ENCODE measurements around the gene DOCK6. TPM values are rescaled to one million over a fixed set of nuclear protein-coding genes. Genes with fewer than 3 reads are reported as not detected.
A peak's percentile ranks its signal among the peaks of the same experiment; 100 is the strongest.

DOCK6 gene
- total and polyA plus RNA-seq, 12 donors, result 27.6 to 73.3 (median 40.2) TPM

- ATAC-seq (no peak), DNase-seq (no peak)
- intact Hi-C loops (cut with DNase I), result no loop called here
- Histone ChIP-seq H3K4me1 (peaks cover 0 to 2% (median 0%) of the 10 kb centered on the region in 9 donors), H3K27ac (no peak overlapping the region), H3K36me3 (peaks cover 0 to 100% (median 52%) of the 10 kb centered on the region in 9 donors), H3K4me3 (no peak overlapping the region), H3K27me3 (no peaks in the 10 kb centered on the region), H3K9me3 (peaks cover 0 to 11% (median 0%) of the 10 kb centered on the region in 11 donors)
- no peak for TF ChIP-seq CTCF (IDR thresholded peaks at IDR 0.05)
- WGBS, 2 donors, result 86 to 90% methylated on average over 11 of the region's 11 CpGs
Measured at GRCh38 chr19:11238041-11238440, 24.3 kb downstream of the DOCK6 start.

- 89 to 90% methylated on average over 15 of the region's 15 CpGs for WGBS, 2 donors
- Histone ChIP-seq H3K27me3 (no peaks in the 10 kb centered on the region), H3K4me3 (no peak overlapping the region), H3K36me3 (peaks cover 0 to 100% (median 50%) of the 10 kb centered on the region in 9 donors), H3K27ac (no peak overlapping the region), H3K4me1 (no peaks in the 10 kb centered on the region), H3K9me3 (peaks cover 0 to 11% (median 0%) of the 10 kb centered on the region in 11 donors)
- ATAC-seq, result no peak
- intact Hi-C loops (cut with DNase I), result no loop called here
- DNase-seq, result no peak
- TF ChIP-seq CTCF (IDR thresholded peaks at IDR 0.05), result no peak
Measured at GRCh38 chr19:11237321-11237720, 25.0 kb downstream of the DOCK6 start.

- TF ChIP-seq CTCF (IDR thresholded peaks at IDR 0.05), result no peak
- intact Hi-C loops (cut with DNase I), result no loop called here
- peaks cover 0 to 11% (median 0%) of the 10 kb centered on the region in 11 donors for H3K9me3 ChIP-seq
- no peaks in the 10 kb centered on the region for H3K4me1 ChIP-seq
- peak in 3 of 8 donors; percentile 12 to 25 (median 16) for ATAC-seq
- WGBS, 2 donors, result 93 to 95% methylated on average over 31 of the region's 31 CpGs
- peaks cover 0 to 100% (median 51%) of the 10 kb centered on the region in 9 donors for H3K36me3 ChIP-seq
- no peaks in the 10 kb centered on the region for H3K27me3 ChIP-seq
- H3K27ac ChIP-seq, result no peak overlapping the region
- DNase-seq, result no peak
- H3K4me3 ChIP-seq, result no peak overlapping the region
Measured at GRCh38 chr19:11236324-11237301, 25.7 kb downstream of the DOCK6 start.

- Histone ChIP-seq H3K36me3 (peaks cover 0 to 100% (median 48%) of the 10 kb centered on the region in 9 donors), H3K4me1 (no peaks in the 10 kb centered on the region), H3K27me3 (no peaks in the 10 kb centered on the region), H3K27ac (no peak overlapping the region), H3K4me3 (no peak overlapping the region), H3K9me3 (peaks cover 0 to 11% (median 0%) of the 10 kb centered on the region in 11 donors)
- intact Hi-C loops (cut with DNase I), result no loop called here
- no peak for TF ChIP-seq CTCF (IDR thresholded peaks at IDR 0.05)
- WGBS, 2 donors, result 89 to 90% methylated on average over 5 of the region's 5 CpGs
- ATAC-seq (no peak), DNase-seq (no peak)
Measured at GRCh38 chr19:11234486-11235075, 27.7 kb downstream of the DOCK6 start.
